Vagina (tissue), 2 donors: ENCODE data around the gene CEP250. TPM values are rescaled to one million over a fixed set of nuclear protein-coding genes. Genes with fewer than 3 reads are reported as not detected.

Source experiments
- DNase-seq, 2 donors: peaks; one replicate each; pipeline ENCODE4 v3.0.0-alpha.2; 2017; ENCODE audit errors: extremely low spot score in 2 of 2
- H3K27ac ChIP-seq: fragments of 200-600 bp; sonication (generic); one replicate; pipeline ENCODE4 v1.5.1; 2019
- H3K27me3 ChIP-seq: fragments of 200-600 bp; sonication (generic); one replicate; pipeline ENCODE4 v1.5.1; 2019
- H3K36me3 ChIP-seq, 2 donors: fragments of 200-600 bp; sonication (generic); one replicate each; pipeline ENCODE4 v1.5.1; 2017 to 2019
- H3K4me1 ChIP-seq: fragments of 200-600 bp; sonication (generic); one replicate; pipeline ENCODE4 v1.5.1; 2019
- H3K4me3 ChIP-seq, 2 donors: fragments of 200-600 bp; sonication (generic); 1 replicate in 1 of 2; 2 replicates in 1 of 2; pipeline ENCODE4 v1.5.1; 2016 to 2019
- H3K9me3 ChIP-seq: fragments of 200-600 bp; sonication (generic); one replicate; pipeline ENCODE4 v1.5.1; 2019
- CTCF ChIP-seq, 3 experiments: fragments of 450-650 bp in 2 of 3; fragments of 200-600 bp in 1 of 3; sonication (generic) in 1 of 3; IDR thresholded peaks; one replicate each; pipeline ENCODE4 v1.5.1; 2017 to 2019; ENCODE audit warnings: antibody characterized with exemption in 3 of 3, mild to moderate bottlenecking in 2 of 3, moderate library complexity in 2 of 3
- POLR2A ChIP-seq, 2 donors: fragments of 450-650 bp; IDR thresholded peaks; one replicate each; pipeline ENCODE4 v1.6.1; 2017; ENCODE audit warnings: antibody characterized with exemption in 2 of 2, mild to moderate bottlenecking in 2 of 2, moderate library complexity in 2 of 2
- POLR2AphosphoS5 ChIP-seq, 2 donors: sonication (generic); formaldehyde crosslinking; IDR thresholded peaks; one replicate each; pipeline ENCODE4 v1.9.0; 2017; ENCODE audit warnings: antibody characterized with exemption in 2 of 2, mild to moderate bottlenecking in 2 of 2, low read depth in 1 of 2; ENCODE audit not compliant: insufficient read depth in 1 of 2
- intact Hi-C: fragments of 100-400 bp; cut with DNase I; formaldehyde crosslinking; loops from one replicate; pipeline ENCODE4 v1.15.1; 2023
- total RNA-seq: library from RNA; depleted of rRNA; stranded (reverse); fragments of >200 nt; gene quantifications from one replicate; pipeline ENCODE4 v1.2.3, GENCODE V29; 2016

Gene CEP250
- total RNA-seq, 1 donor from 2014 or later = 10.1 TPM

- Histone ChIP-seq H3K27ac (no peak overlapping the region), H3K36me3 (peaks cover 0 to 83% of the 10 kb centered on the region in 2 donors), H3K4me3 (no peak overlapping the region), H3K4me1 (no peaks in the 10 kb centered on the region), H3K27me3 (no peaks in the 10 kb centered on the region), H3K9me3 (no peaks in the 10 kb centered on the region)
- no peak for DNase-seq
- TF ChIP-seq POLR2A (IDR thresholded peaks at IDR 0.05) (no peak), POLR2AphosphoS5 (IDR thresholded peaks at IDR 0.05; ENCODE audit: insufficient read depth in 1 of 2, low read depth in 1 of 2) (no peak), CTCF (IDR thresholded peaks at IDR 0.05) (no peak)
- intact Hi-C loops = no loop called here
These were observed 19.0 kb downstream of the CEP250 start for GRCh38 chr20:35474303-35474871.

- DNase-seq = no peak
- intact Hi-C loops = no loop called here
- no peaks in the 10 kb centered on the region for H3K27me3 ChIP-seq
- H3K4me1 ChIP-seq = no peaks in the 10 kb centered on the region
- H3K36me3 ChIP-seq = peaks cover 0 to 77% of the 10 kb centered on the region in 2 donors
- no peaks in the 10 kb centered on the region for H3K9me3 ChIP-seq
- no peak overlapping the region for H3K27ac ChIP-seq
- TF ChIP-seq CTCF (IDR thresholded peaks at IDR 0.05) (no peak), POLR2A (IDR thresholded peaks at IDR 0.05) (no peak), POLR2AphosphoS5 (IDR thresholded peaks at IDR 0.05; ENCODE audit: insufficient read depth in 1 of 2, low read depth in 1 of 2) (no peak)
- no peak overlapping the region for H3K4me3 ChIP-seq
These were observed 20.9 kb downstream of the CEP250 start for GRCh38 chr20:35476288-35476687.

GRCh38 chr20:35478804-35479472, 23.5 kb downstream of the CEP250 start:
- intact Hi-C loops = no loop called here
- Histone ChIP-seq H3K36me3 (peaks cover 0 to 73% of the 10 kb centered on the region in 2 donors), H3K4me3 (no peak overlapping the region), H3K27ac (no peak overlapping the region), H3K4me1 (no peaks in the 10 kb centered on the region), H3K27me3 (no peaks in the 10 kb centered on the region), H3K9me3 (no peaks in the 10 kb centered on the region)
- no peak for DNase-seq
- TF ChIP-seq CTCF (IDR thresholded peaks at IDR 0.05) (no peak), POLR2A (IDR thresholded peaks at IDR 0.05) (no peak), POLR2AphosphoS5 (IDR thresholded peaks at IDR 0.05; ENCODE audit: insufficient read depth in 1 of 2, low read depth in 1 of 2) (no peak)

- no peak for DNase-seq
These were observed 24.4 kb downstream of the CEP250 start for GRCh38 chr20:35479798-35480197.

More at GRCh38 chr20:35479798-35480197, 24.4 kb downstream of the CEP250 start:
- intact Hi-C loops = no loop called here
- H3K9me3 ChIP-seq = no peaks in the 10 kb centered on the region
- H3K4me3 ChIP-seq = no peak overlapping the region
- no peak for TF ChIP-seq CTCF (IDR thresholded peaks at IDR 0.05)
- H3K36me3 ChIP-seq = peaks cover 0 to 71% of the 10 kb centered on the region in 2 donors
- H3K4me1 ChIP-seq = no peaks in the 10 kb centered on the region
- no peaks in the 10 kb centered on the region for H3K27me3 ChIP-seq
- no peak overlapping the region for H3K27ac ChIP-seq
